GM10266 (cell line): ENCODE data around the gene EHBP1.

Experiments
- DNase-seq: peaks from one replicate; pipeline ENCODE4 v3.0.0; 2012; ENCODE audit errors: extremely low spot score
- TF ChIP-seq, protein P1 (sequence below): IDR thresholded peaks from 2 replicates; pipeline ENCODE4 v1.5.1; 2012; ENCODE audit warnings: mild to moderate bottlenecking, low read depth; ENCODE audit not compliant: control insufficient read depth, insufficient read depth; ENCODE audit errors: missing control alignments

Gene EHBP1

DNA sequence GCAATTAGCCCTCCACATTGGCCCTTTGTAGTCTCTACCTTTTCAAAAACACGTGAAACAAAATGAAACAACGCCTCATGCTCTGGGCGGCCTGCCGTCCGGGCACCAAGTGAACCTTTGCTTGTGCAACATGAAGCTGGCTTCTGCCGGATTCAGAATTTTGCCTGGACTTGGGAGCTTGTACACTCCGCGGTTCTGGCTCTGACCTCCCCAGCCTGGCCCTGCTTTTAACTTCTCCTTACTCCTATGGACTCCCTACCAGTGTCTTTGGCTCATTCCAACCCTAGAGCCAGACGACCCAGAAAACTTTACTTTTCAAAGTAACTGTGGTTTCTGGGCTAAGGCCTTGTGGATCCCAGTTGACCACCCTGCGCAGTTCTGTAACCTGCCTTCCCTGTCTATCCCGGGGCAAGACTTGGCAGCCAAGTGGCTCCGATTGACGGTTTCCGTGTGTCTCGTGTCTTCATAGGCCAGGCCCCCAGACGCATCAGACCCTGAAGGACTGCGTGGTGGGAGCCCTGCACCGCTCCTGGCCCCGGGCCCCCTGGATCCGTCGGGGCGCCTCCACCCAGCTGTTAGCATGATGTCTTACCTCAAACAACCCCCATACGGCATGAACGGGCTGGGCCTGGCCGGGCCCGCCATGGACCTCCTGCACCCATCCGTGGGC lies 347.0 kb downstream of the EHBP1 start:
- TF ChIP-seq, protein P1, sequence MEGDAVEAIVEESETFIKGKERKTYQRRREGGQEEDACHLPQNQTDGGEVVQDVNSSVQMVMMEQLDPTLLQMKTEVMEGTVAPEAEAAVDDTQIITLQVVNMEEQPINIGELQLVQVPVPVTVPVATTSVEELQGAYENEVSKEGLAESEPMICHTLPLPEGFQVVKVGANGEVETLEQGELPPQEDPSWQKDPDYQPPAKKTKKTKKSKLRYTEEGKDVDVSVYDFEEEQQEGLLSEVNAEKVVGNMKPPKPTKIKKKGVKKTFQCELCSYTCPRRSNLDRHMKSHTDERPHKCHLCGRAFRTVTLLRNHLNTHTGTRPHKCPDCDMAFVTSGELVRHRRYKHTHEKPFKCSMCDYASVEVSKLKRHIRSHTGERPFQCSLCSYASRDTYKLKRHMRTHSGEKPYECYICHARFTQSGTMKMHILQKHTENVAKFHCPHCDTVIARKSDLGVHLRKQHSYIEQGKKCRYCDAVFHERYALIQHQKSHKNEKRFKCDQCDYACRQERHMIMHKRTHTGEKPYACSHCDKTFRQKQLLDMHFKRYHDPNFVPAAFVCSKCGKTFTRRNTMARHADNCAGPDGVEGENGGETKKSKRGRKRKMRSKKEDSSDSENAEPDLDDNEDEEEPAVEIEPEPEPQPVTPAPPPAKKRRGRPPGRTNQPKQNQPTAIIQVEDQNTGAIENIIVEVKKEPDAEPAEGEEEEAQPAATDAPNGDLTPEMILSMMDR = no peak
- DNase-seq = peak; percentile 21

DNA sequence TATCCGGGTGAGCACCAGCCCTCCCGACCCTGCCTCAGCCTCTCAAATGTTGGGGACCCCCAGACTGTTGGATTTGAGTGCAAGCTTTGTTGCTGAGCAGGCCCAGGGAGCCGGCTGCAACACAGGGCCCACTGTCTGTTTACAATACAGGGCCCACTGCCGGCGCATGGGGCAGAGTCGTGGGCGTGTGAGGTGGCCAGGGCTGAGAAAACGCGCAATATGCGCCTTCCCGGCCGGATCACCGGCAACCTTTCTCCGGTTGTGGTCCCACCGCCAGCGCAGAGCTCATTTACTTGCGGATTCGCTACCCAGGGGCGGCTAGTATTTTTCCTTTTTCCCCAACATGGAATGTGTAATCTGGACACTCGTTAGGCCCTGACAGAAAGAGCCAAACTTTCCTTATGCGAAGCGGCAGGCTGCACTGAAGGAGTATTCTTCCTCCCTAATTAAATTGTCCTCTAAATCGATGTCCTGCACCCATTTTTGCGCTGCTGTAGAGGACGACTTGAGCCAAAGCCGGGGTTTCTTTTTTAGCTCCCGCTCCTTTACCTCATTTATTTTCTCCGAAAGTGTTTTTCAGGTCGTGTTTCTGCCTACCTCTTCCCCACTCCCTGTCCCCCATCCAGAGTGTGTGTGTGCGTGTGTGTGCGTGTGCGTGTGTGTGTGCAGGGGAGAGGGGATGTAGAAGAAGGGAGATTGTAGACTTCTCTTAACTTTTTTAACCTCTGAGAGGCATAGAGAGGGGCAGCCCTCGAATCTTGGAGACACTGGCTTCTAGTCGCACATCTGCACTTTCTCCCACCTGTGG lies 347.8 kb downstream of the EHBP1 start:
- no peak for DNase-seq
- TF ChIP-seq, protein P1 = no peak

DNA sequence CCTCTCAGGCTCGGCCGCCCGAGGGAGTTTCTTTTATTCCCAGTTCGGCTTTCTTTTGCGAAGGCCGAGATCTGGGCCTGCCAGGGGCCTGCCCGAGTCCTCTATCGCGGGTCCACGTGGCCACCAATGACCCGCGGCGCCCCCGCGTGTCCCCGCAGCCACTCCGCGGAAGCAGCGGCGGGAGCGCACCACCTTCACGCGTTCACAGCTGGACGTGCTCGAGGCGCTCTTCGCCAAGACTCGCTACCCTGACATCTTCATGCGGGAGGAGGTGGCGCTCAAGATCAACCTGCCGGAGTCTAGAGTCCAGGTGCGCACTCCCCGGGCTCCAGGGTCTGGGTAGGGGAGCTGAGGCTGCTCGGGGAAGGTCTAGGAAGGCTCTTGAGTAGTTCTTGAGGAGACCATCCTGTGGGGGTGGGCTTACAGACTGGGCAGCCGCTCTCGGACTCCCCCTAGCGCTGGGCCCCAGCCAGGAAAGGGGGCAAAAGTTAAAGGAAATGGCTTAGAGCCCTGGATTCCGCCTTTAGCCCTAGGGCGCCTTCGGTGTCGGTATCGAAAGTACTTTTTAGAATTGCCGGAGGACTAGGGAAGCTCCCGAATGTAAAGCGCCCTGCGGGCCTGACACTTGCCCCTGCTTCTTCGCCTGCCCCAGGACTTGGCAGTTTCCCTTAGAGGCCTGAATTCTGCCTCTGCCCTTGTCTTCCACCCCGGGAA lies 348.5 kb downstream of the EHBP1 start:
- TF ChIP-seq, protein P1 = peak; percentile 66
- peak; percentile 74 for DNase-seq

GRCh38 chr2:63054841-63055225 lies 349.3 kb downstream of the EHBP1 start:
- DNase-seq = peak; percentile 29
- TF ChIP-seq, protein P1 = no peak

- TF ChIP-seq, protein P1 = no peak
- peak; percentile 23 for DNase-seq
Observed at GRCh38 chr2:63055226-63056106, 350.0 kb downstream of the EHBP1 start.

DNA sequence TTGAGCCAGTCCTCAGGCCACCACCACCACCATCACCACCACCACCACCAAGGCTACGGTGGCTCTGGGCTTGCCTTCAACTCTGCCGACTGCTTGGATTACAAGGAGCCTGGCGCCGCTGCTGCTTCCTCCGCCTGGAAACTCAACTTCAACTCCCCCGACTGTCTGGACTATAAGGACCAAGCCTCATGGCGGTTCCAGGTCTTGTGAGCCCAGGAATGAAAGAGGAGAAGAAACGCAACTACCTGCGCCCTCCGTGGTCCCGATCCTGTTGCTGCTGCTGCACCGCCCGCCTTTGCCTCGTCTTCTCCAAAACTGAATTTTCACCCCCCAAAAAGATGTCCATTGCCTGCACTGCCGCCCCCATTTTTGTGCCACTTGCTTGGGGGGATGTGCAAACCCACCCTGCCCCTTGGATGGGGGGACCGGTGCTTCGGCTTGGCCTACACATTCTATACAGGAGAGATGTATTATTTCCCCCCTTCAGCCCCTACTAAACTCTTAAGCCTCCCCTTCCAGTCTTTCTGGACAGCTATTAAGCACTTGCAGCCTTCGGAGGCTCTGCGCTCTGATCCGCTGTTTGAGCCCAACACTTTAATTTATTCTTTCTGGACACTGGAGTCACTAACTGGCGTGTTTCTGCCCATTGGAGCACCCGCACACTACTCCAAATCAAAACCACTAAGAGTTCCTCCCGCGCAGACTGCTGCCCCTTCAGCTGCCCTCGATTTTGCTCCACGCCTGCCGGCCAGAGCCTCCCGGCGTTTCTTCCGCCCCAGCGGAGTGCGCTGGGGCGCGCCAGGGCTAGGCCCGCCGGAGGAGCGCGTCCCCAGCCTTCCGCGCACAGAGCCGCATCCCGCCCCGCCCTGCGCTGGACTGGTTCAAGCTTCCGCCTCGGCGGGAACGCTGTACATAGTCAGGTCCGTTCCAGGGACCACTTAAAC lies 350.9 kb downstream of the EHBP1 start:
- TF ChIP-seq, protein P1 = no peak
- peak; percentile 72 for DNase-seq
